RCC 7860 (cell line): Measurements from ENCODE around the gene PRKCSH.

Source experiments
- DNase-seq: peaks from one replicate; pipeline ENCODE4 v3.0.0-alpha.2; 2015; ENCODE audit warnings: low spot score
- FAIRE-seq: peaks from 2 replicates; lab custom pipeline; 2012; peaks lifted over from hg19 to GRCh38; lab: Jason Lieb, UNC

PRKCSH gene

GRCh38 chr19:11495885-11496284 is 60.5 kb downstream of the PRKCSH start:
- DNase-seq = no peak
- no peak for FAIRE-seq

GRCh38 chr19:11496391-11497163 is 61.1 kb downstream of the PRKCSH start:
- FAIRE-seq (peak; percentile 69), DNase-seq (peak; percentile 71)

- FAIRE-seq (no peak), DNase-seq (no peak)
These were observed 63.8 kb downstream of the PRKCSH start for GRCh38 chr19:11499220-11499726.

- DNase-seq (no peak), FAIRE-seq (no peak)
These were observed 64.5 kb downstream of the PRKCSH start for GRCh38 chr19:11499890-11500420.
